UCSD-AML1 (cell line): ENCODE results near the gene BPNT1.
"Not testable (repeated sequence)": the region's sequence is repeated elsewhere in the genome, so short reads cannot be mapped to it uniquely, and the experiment has no call there.

Experiments
- DNase-seq: peaks from one replicate; lab custom pipeline; 2025; ENCODE audit not compliant: unreplicated experiment; lab: John Stamatoyannopoulos, UW

BPNT1 gene

GRCh38 chr1:220084460-220084859 lies 5.1 kb downstream of the BPNT1 start:
- no peak for DNase-seq

- no peak for DNase-seq
Observed at GRCh38 chr1:220077887-220078286, 11.7 kb downstream of the BPNT1 start.

- DNase-seq: no peak
Observed at GRCh38 chr1:220076861-220077762, 12.5 kb downstream of the BPNT1 start.

- DNase-seq: no peak
Observed at GRCh38 chr1:220067269-220068204, 22.1 kb downstream of the BPNT1 start.

- DNase-seq: no peak
Observed at GRCh38 chr1:220062629-220063028, 27.0 kb downstream of the BPNT1 start.

GRCh38 chr1:220060876-220061275 lies 28.7 kb downstream of the BPNT1 start:
- DNase-seq: no peak

- DNase-seq: no peak
Observed at GRCh38 chr1:220056374-220056773, 33.2 kb downstream of the BPNT1 start.

- peak; percentile 94 for DNase-seq
Observed at GRCh38 chr1:220046052-220046930, 43.3 kb downstream of the BPNT1 start, which contains the start of gene EPRS1. Gene EPRS1 (minus strand): TSS chr1:220046505. CDS start chr1:220046388, 117 bp downstream.

GRCh38 chr1:220045356-220046051 lies 44.1 kb downstream of the BPNT1 start:
- DNase-seq: peak; percentile 31

- no peak for DNase-seq
Observed at GRCh38 chr1:220044678-220045355, 44.8 kb downstream of the BPNT1 start.

- no peak for DNase-seq
Observed at GRCh38 chr1:220043646-220044045, 45.9 kb downstream of the BPNT1 start.

GRCh38 chr1:220040028-220040596 lies 49.5 kb downstream of the BPNT1 start:
- DNase-seq: no peak

- no peak for DNase-seq
Observed at GRCh38 chr1:220038640-220039039, 50.9 kb downstream of the BPNT1 start.

GRCh38 chr1:220037810-220038209 lies 51.8 kb downstream of the BPNT1 start:
- DNase-seq: not testable (repeated sequence)

- no peak for DNase-seq
Observed at GRCh38 chr1:220032911-220033310, 56.7 kb downstream of the BPNT1 start.

GRCh38 chr1:220031287-220031686 lies 58.3 kb downstream of the BPNT1 start:
- no peak for DNase-seq

- no peak for DNase-seq
Observed at GRCh38 chr1:220028346-220028895, 61.2 kb downstream of the BPNT1 start.

GRCh38 chr1:220019071-220019470 lies 70.5 kb downstream of the BPNT1 start:
- no peak for DNase-seq

- no peak for DNase-seq
Observed at GRCh38 chr1:220013497-220013896, 76.1 kb downstream of the BPNT1 start.
